ENCODE data around the gene TMEM170B.

Gene TMEM170B

DNA sequence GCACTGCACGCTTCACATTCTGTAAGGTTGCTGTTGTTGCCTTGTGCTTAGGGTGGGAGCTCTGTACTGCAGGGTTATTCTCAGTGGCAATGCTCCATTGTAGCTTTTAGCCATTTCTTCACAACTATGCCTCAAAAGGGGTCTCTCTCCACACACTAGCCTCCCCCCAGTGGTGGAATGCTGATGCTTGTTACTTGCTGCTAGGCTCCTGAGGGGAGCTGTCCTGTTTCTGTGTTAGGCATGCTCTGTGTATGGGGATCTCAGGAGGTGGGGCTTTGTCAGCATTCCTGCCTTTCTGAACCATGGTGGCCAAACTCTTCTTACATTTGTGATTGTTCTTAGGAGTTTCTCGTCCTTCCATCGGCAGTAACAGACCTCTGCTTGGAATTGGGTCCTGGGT lies 18.8 kb downstream of the TMEM170B start:
- no peaks in the 10 kb centered on the region for H3K27me3 ChIP-seq (ENCODE audit: insufficient read depth, low read length)
- H3K36me3 ChIP-seq (ENCODE audit: insufficient read depth, low read length) = no peaks in the 10 kb centered on the region
- no peak overlapping the region for H3K4me3 ChIP-seq (ENCODE audit: low read depth, low read length, poor library complexity, severe bottlenecking)
- no peak overlapping the region for H3K4me2 ChIP-seq (ENCODE audit: low read length)
- H3K27ac ChIP-seq (ENCODE audit: low read depth, low read length, poor library complexity, severe bottlenecking) = no peak overlapping the region
- no peak overlapping the region for H3K9ac ChIP-seq (ENCODE audit: low read length)
- no peaks in the 10 kb centered on the region for H3K79me2 ChIP-seq (ENCODE audit: insufficient read depth, low read length)
- H3K9me3 ChIP-seq (ENCODE audit: low read length) = no peaks in the 10 kb centered on the region
- H3F3A ChIP-seq (ENCODE audit: insufficient read depth, low read length) = no peaks in the 10 kb centered on the region
- no peak for TF ChIP-seq EZH2 (IDR thresholded peaks at IDR 0.05; ENCODE audit: borderline replicate concordance, low read length)
- TF ChIP-seq CTCF (IDR thresholded peaks at IDR 0.05; ENCODE audit: low read length) = no peak
- H4K20me1 ChIP-seq (ENCODE audit: insufficient read depth, low read length) = no peaks in the 10 kb centered on the region
- H2AFZ ChIP-seq (ENCODE audit: low read length) = no peak overlapping the region
- H3K9me2 ChIP-seq (ENCODE audit: low read depth, low read length) = no peaks in the 10 kb centered on the region
- H3K4me1 ChIP-seq (ENCODE audit: insufficient read depth, low read length, severe bottlenecking) = no peaks in the 10 kb centered on the region

GRCh38 chr6:11563793-11564192 lies 26.2 kb downstream of the TMEM170B start:
- Histone ChIP-seq H3K9ac (ENCODE audit: low read length) (no peak overlapping the region), H3K4me1 (ENCODE audit: insufficient read depth, low read length, severe bottlenecking) (no peaks in the 10 kb centered on the region), H3K4me3 (ENCODE audit: low read depth, low read length, poor library complexity, severe bottlenecking) (no peak overlapping the region), H3K9me3 (ENCODE audit: low read length) (no peaks in the 10 kb centered on the region), H3K4me2 (ENCODE audit: low read length) (no peak overlapping the region), H3K27ac (ENCODE audit: low read depth, low read length, poor library complexity, severe bottlenecking) (no peak overlapping the region), H3K79me2 (ENCODE audit: insufficient read depth, low read length) (no peaks in the 10 kb centered on the region), H4K20me1 (ENCODE audit: insufficient read depth, low read length) (no peaks in the 10 kb centered on the region), H2AFZ (ENCODE audit: low read length) (no peak overlapping the region), H3K27me3 (ENCODE audit: insufficient read depth, low read length) (no peaks in the 10 kb centered on the region), H3K9me2 (ENCODE audit: low read depth, low read length) (no peaks in the 10 kb centered on the region), H3K36me3 (ENCODE audit: insufficient read depth, low read length) (no peaks in the 10 kb centered on the region), H3F3A (ENCODE audit: insufficient read depth, low read length) (no peaks in the 10 kb centered on the region)
- TF ChIP-seq EZH2 (IDR thresholded peaks at IDR 0.05; ENCODE audit: borderline replicate concordance, low read length) (no peak), CTCF (IDR thresholded peaks at IDR 0.05; ENCODE audit: low read length) (no peak)

DNA sequence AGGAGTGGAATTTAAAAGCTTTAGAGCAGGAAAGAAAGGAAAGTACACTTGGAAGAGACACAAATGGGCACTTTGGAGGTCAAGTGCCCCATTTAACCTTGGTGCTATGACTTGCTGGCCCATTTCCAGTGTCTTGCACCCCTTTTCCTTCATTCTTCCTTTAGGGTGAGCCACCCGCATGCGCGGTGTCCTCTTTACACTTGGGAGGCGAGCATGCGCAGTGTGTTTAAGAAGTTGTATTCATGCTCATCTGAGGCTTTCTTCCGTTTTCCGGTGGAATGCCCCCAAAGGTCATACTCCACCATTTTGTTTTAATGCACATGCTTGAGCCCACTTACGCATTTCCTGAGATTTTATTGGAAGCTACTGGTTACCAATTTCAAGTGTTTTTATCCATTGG lies 29.1 kb downstream of the TMEM170B start:
- no peaks in the 10 kb centered on the region for H3K9me3 ChIP-seq (ENCODE audit: low read length)
- no peak overlapping the region for H3K4me3 ChIP-seq (ENCODE audit: low read depth, low read length, poor library complexity, severe bottlenecking)
- H4K20me1 ChIP-seq (ENCODE audit: insufficient read depth, low read length) = no peaks in the 10 kb centered on the region
- H3K9me2 ChIP-seq (ENCODE audit: low read depth, low read length) = no peaks in the 10 kb centered on the region
- H3K27ac ChIP-seq (ENCODE audit: low read depth, low read length, poor library complexity, severe bottlenecking) = no peak overlapping the region
- no peak overlapping the region for H3K9ac ChIP-seq (ENCODE audit: low read length)
- H3K27me3 ChIP-seq (ENCODE audit: insufficient read depth, low read length) = no peaks in the 10 kb centered on the region
- no peak overlapping the region for H2AFZ ChIP-seq (ENCODE audit: low read length)
- H3F3A ChIP-seq (ENCODE audit: insufficient read depth, low read length) = no peaks in the 10 kb centered on the region
- no peak for TF ChIP-seq EZH2 (IDR thresholded peaks at IDR 0.05; ENCODE audit: borderline replicate concordance, low read length)
- no peak for TF ChIP-seq CTCF (IDR thresholded peaks at IDR 0.05; ENCODE audit: low read length)
- H3K36me3 ChIP-seq (ENCODE audit: insufficient read depth, low read length) = no peaks in the 10 kb centered on the region
- H3K4me2 ChIP-seq (ENCODE audit: low read length) = no peak overlapping the region
- H3K79me2 ChIP-seq (ENCODE audit: insufficient read depth, low read length) = no peaks in the 10 kb centered on the region
- no peaks in the 10 kb centered on the region for H3K4me1 ChIP-seq (ENCODE audit: insufficient read depth, low read length, severe bottlenecking)

Measured in OCI-LY1 (cell line).